ENCODE results near the gene TOM1L2.

TOM1L2 gene

GRCh38 chr17:17812211-17813054 is 159.8 kb downstream of the TOM1L2 start:
- peak; percentile 70 to 76 for DNase-seq (ENCODE audit: low read depth in 2 of 2)
- H3K4me3 ChIP-seq (replicated peaks in 1 of 2; ENCODE audit: low read depth in 2 of 2, low read length in 2 of 2) = no peak overlapping the region
- peak; percentile 97 for TF ChIP-seq CTCF (IDR thresholded peaks at IDR 0.05; ENCODE audit: low read depth, low read length)

- no peak overlapping the region for H3K4me3 ChIP-seq (replicated peaks in 1 of 2; ENCODE audit: low read depth in 2 of 2, low read length in 2 of 2)
- DNase-seq (ENCODE audit: low read depth in 2 of 2) = peak in 1 of 2 donors; percentile 49
- TF ChIP-seq CTCF (IDR thresholded peaks at IDR 0.05; ENCODE audit: low read depth, low read length) = no peak
Measured at GRCh38 chr17:17811381-17812210, 160.6 kb downstream of the TOM1L2 start.

- no peak for DNase-seq (ENCODE audit: low read depth in 2 of 2)
- TF ChIP-seq CTCF (IDR thresholded peaks at IDR 0.05; ENCODE audit: low read depth, low read length) = no peak
- no peak overlapping the region for H3K4me3 ChIP-seq (replicated peaks in 1 of 2; ENCODE audit: low read depth in 2 of 2, low read length in 2 of 2)
Measured at GRCh38 chr17:17810895-17811248, 161.3 kb downstream of the TOM1L2 start.

GRCh38 chr17:17810084-17810894 is 161.9 kb downstream of the TOM1L2 start:
- H3K4me3 ChIP-seq (replicated peaks in 1 of 2; ENCODE audit: low read depth in 2 of 2, low read length in 2 of 2) = no peak overlapping the region
- peak in 1 of 2 donors; percentile 65 for DNase-seq (ENCODE audit: low read depth in 2 of 2)
- no peak for TF ChIP-seq CTCF (IDR thresholded peaks at IDR 0.05; ENCODE audit: low read depth, low read length)

- no peak for DNase-seq (ENCODE audit: low read depth in 2 of 2)
- H3K4me3 ChIP-seq (replicated peaks in 1 of 2; ENCODE audit: low read depth in 2 of 2, low read length in 2 of 2) = no peak overlapping the region
- TF ChIP-seq CTCF (IDR thresholded peaks at IDR 0.05; ENCODE audit: low read depth, low read length) = no peak
Measured at GRCh38 chr17:17809531-17810083, 162.6 kb downstream of the TOM1L2 start.

Measured in cardiac fibroblast (primary cell).